Liver (tissue), 3 donors: Measurements from ENCODE around the gene NFKBIB.
"Not testable (repeated sequence)": the region's sequence is repeated elsewhere in the genome, so short reads cannot be mapped to it uniquely, and the experiment has no call there.

ENCODE experiments used
- GABPA ChIP-seq, 2 donors: IDR thresholded peaks in 1 of 2; conservative IDR thresholded peaks in 1 of 2; 2 replicates each; pipeline ENCODE4 v1.6.1; 2016; ENCODE audit warnings: antibody characterized with exemption in 2 of 2, mild to moderate bottlenecking in 1 of 2, moderate library complexity in 1 of 2
- RAD21 ChIP-seq, 2 donors: IDR thresholded peaks; 2 replicates each; pipeline ENCODE4 v1.6.1; 2016; ENCODE audit warnings: antibody characterized with exemption in 2 of 2, mild to moderate bottlenecking in 2 of 2
- TF ChIP-seq, protein P1 (sequence below): fragments of 150-350 bp; IDR thresholded peaks from 2 replicates; pipeline ENCODE4 v1.5.1; 2017; ENCODE audit warnings: improper control_type of control experiment, low read depth, low read length; ENCODE audit not compliant: missing input control
- donor health status: healthy.
- donor health status: healthy.

DNA sequence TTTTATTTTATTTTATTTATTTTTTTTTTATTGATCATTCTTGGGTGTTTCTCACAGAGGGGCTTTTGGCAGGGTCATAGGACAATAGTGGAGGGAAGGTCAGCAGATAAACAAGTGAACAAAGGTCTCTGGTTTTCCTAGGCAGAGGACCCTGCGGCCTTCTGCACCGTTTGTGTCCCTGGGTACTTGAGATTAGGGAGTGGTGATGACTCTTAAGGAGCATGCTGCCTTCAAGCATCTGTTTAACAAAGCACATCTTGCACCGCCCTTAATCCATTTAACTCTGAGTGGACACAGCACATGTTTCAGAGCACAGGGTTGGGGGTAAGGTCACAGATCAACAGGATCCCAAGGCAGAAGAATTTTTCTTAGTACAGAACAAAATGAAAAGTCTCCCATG is 44.8 kb upstream of the NFKBIB start:
- TF ChIP-seq, protein P1, sequence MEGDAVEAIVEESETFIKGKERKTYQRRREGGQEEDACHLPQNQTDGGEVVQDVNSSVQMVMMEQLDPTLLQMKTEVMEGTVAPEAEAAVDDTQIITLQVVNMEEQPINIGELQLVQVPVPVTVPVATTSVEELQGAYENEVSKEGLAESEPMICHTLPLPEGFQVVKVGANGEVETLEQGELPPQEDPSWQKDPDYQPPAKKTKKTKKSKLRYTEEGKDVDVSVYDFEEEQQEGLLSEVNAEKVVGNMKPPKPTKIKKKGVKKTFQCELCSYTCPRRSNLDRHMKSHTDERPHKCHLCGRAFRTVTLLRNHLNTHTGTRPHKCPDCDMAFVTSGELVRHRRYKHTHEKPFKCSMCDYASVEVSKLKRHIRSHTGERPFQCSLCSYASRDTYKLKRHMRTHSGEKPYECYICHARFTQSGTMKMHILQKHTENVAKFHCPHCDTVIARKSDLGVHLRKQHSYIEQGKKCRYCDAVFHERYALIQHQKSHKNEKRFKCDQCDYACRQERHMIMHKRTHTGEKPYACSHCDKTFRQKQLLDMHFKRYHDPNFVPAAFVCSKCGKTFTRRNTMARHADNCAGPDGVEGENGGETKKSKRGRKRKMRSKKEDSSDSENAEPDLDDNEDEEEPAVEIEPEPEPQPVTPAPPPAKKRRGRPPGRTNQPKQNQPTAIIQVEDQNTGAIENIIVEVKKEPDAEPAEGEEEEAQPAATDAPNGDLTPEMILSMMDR, result not testable (repeated sequence)
- TF ChIP-seq RAD21 (IDR thresholded peaks at IDR 0.05); GABPA (IDR thresholded peaks at IDR 0.05 in 1 of 2, conservative IDR thresholded peaks at IDR 0.05 in 1 of 2): not testable (repeated sequence)
